HG02763 (cell line): Measurements from ENCODE around the gene GRIN3B.

Experiments used
- ATAC-seq: cut with Tn5 transposase; IDR thresholded peaks from one replicate; pipeline ENCODE4 v1.9.1; 2021; ENCODE audit warnings: mild to moderate bottlenecking, moderate library complexity; ENCODE audit not compliant: unreplicated experiment

Gene GRIN3B

GRCh38 chr19:964761-965694 lies 35.2 kb upstream of the GRIN3B start:
- ATAC-seq = no peak

GRCh38 chr19:966485-967088 lies 33.6 kb upstream of the GRIN3B start:
- ATAC-seq = no peak

- no peak for ATAC-seq
These were observed 29.5 kb upstream of the GRIN3B start for GRCh38 chr19:970695-971094.

- ATAC-seq = no peak
These were observed 28.4 kb upstream of the GRIN3B start for GRCh38 chr19:971795-972194.

- ATAC-seq = no peak
These were observed 27.9 kb upstream of the GRIN3B start for GRCh38 chr19:972281-972680.

GRCh38 chr19:973726-974563 lies 26.3 kb upstream of the GRIN3B start:
- no peak for ATAC-seq

GRCh38 chr19:974564-975257 lies 25.5 kb upstream of the GRIN3B start:
- no peak for ATAC-seq

- ATAC-seq = no peak
These were observed 23.7 kb upstream of the GRIN3B start for GRCh38 chr19:976476-976875.

GRCh38 chr19:977058-977464 lies 23.2 kb upstream of the GRIN3B start:
- no peak for ATAC-seq

GRCh38 chr19:979318-979741 lies 20.9 kb upstream of the GRIN3B start:
- ATAC-seq = no peak

GRCh38 chr19:980133-980998 lies 19.9 kb upstream of the GRIN3B start:
- no peak for ATAC-seq

- ATAC-seq = peak; percentile 46
These were observed 17.6 kb upstream of the GRIN3B start for GRCh38 chr19:982567-983170.

- ATAC-seq = peak; percentile 65
These were observed 15.9 kb upstream of the GRIN3B start, which contains the start of gene WDR18 for GRCh38 chr19:984165-984967. Gene WDR18 (plus strand): TSS chr19:984345. CDS start chr19:984354, 9 bp downstream.

GRCh38 chr19:986083-986482 lies 14.1 kb upstream of the GRIN3B start:
- ATAC-seq = no peak

- ATAC-seq = no peak
These were observed 12.1 kb upstream of the GRIN3B start for GRCh38 chr19:988081-988480.

GRCh38 chr19:988510-988909 lies 11.7 kb upstream of the GRIN3B start:
- no peak for ATAC-seq

- ATAC-seq = no peak
These were observed 10.7 kb upstream of the GRIN3B start for GRCh38 chr19:989381-990081.

GRCh38 chr19:990119-990571 lies 10.1 kb upstream of the GRIN3B start:
- no peak for ATAC-seq
